PC-9 (cell line): ENCODE results near the gene RBMS1. TPM values are rescaled to one million over a fixed set of nuclear protein-coding genes. Genes with fewer than 3 reads are reported as not detected.

ENCODE experiments used
- BruUV-seq: library from RNA; stranded (reverse); fragments of 400-500 nt; replicated peaks from 2 replicates; lab custom pipeline; 2021; lab: Mats Ljungman, UMichigan
- CTCF ChIA-PET: fragments of 300-600 bp; sonication (Branson Sonifier 250); formaldehyde crosslinking; loops from one replicate; lab custom pipeline; 2022; ENCODE audit warnings: antibody characterized with exemption; lab: Charles Lee
- POLR2A ChIA-PET: fragments of 300-600 bp; sonication (Branson Sonifier 250); formaldehyde crosslinking; loops from one replicate; lab custom pipeline; 2022; ENCODE audit warnings: antibody characterized with exemption; ENCODE audit not compliant: unreplicated experiment; lab: Charles Lee
- DNase-seq, 2 experiments: peaks; one replicate each; pipeline versions ENCODE4 v3.0.0 to v3.0.0-alpha.2; 2015 to 2022; ENCODE audit warnings: mixed read lengths in 1 of 2
- H2AFZ ChIP-seq: fragments of 200-600 bp; sonication (generic); 2 replicates; pipeline ENCODE4 v1.8.1; 2017; ENCODE audit warnings: antibody characterized with exemption
- H3F3A ChIP-seq: fragments of 200-600 bp; sonication (generic); 2 replicates; pipeline ENCODE4 v1.8.1; 2017; ENCODE audit warnings: antibody characterized with exemption, mild to moderate bottlenecking, low read depth; ENCODE audit not compliant: insufficient read depth
- H3K27ac ChIP-seq: fragments of 200-600 bp; sonication (generic); 2 replicates; pipeline ENCODE4 v1.6.1; 2016; ENCODE audit warnings: mixed run types
- H3K27me3 ChIP-seq: fragments of 200-600 bp; sonication (generic); 2 replicates; pipeline ENCODE4 v1.6.1; 2016; ENCODE audit warnings: low read depth, mixed run types; ENCODE audit not compliant: insufficient read depth
- H3K36me3 ChIP-seq: fragments of 200-600 bp; sonication (generic); 2 replicates; pipeline ENCODE4 v1.6.1; 2016; ENCODE audit warnings: low read depth, mixed run types
- H3K4me1 ChIP-seq: fragments of 200-600 bp; sonication (generic); replicated peaks from 2 replicates; pipeline ENCODE4 v1.6.1; 2016; ENCODE audit warnings: mixed run types; ENCODE audit not compliant: insufficient read depth
- H3K4me2 ChIP-seq: fragments of 200-600 bp; sonication (generic); 2 replicates; pipeline ENCODE4 v1.6.1; 2017; ENCODE audit warnings: mixed run types
- H3K4me3 ChIP-seq: fragments of 200-600 bp; sonication (generic); 2 replicates; pipeline ENCODE4 v1.6.1; 2016; ENCODE audit warnings: mixed run types
- H3K79me2 ChIP-seq: fragments of 200-600 bp; sonication (generic); 2 replicates; pipeline ENCODE4 v1.6.1; 2017; ENCODE audit warnings: low read depth, mixed run types
- H3K9me2 ChIP-seq: fragments of 200-600 bp; sonication (generic); 2 replicates; pipeline ENCODE4 v1.8.1; 2017; ENCODE audit warnings: mild to moderate bottlenecking; ENCODE audit not compliant: insufficient read depth
- H3K9me3 ChIP-seq: fragments of 200-600 bp; sonication (generic); 2 replicates; pipeline ENCODE4 v1.8.1; 2016; ENCODE audit warnings: low read depth; ENCODE audit not compliant: insufficient read depth
- H4K20me1 ChIP-seq: fragments of 200-600 bp; sonication (generic); 2 replicates; pipeline ENCODE4 v1.8.1; 2017; ENCODE audit not compliant: insufficient read depth
- EZH2 ChIP-seq: fragments of 200-600 bp; sonication (generic); IDR thresholded peaks from 2 replicates; pipeline ENCODE4 v1.8.0; 2017; ENCODE audit warnings: antibody characterized with exemption, low read depth
- intact Hi-C: fragments of 100-400 bp; cut with micrococcal nuclease; formaldehyde crosslinking; loops from one replicate; pipeline ENCODE4 v1.10.0; 2022; ENCODE audit not compliant: unreplicated experiment
- total RNA-seq: library from RNA; stranded (reverse); gene quantifications from 2 replicates; pipeline ENCODE4 v1.2.3, GENCODE V29; 2021
- TF ChIP-seq, protein P1 (sequence below): fragments of 200-600 bp; sonication (generic); conservative IDR thresholded peaks from 2 replicates; pipeline ENCODE4 v1.6.1; 2017; ENCODE audit warnings: mixed run types, antibody characterized with exemption, mild to moderate bottlenecking, moderate library complexity

The RBMS1 gene
- total RNA-seq, 1 experiment from 2014 or later = 65.1 TPM

DNA sequence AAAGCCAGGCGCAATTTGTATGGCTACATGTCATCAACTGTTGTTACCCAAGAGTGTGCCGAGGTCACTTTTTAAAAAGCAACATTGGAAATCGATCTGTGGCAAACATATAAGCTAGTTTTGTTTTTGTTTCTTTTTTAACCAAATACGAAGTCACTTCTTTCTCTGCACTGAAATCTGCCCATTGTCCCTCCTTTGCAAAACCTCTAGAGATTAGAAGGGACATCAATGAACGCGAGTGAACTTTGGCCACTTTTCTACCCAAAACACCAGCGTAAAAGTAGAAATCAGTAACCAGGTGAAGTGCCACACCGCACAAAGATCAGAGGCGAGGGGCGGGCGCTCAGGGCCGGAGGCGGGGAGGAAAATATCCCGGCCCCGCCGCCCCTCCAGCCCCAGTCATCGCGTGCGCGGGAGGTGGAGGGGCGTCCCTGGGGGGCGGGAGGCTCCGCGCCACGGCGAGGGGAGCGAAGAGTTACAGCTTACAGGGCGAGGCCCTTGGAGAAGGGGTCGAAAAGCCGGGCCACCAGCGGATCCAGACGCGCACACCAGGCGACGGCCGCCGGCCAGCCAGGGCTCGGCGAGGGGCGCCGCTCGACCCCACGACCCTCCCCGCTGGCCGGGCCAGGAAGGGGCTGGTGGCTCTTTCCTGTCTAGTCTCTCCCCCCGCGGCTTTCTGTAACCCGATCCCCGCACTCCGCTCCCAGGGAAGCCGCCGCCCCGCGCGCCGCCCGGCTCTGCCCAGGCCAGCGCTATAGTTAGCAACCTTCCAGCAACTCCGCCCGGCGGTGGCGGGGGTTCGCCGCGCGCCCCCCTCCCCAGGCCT is 993 bp downstream of the RBMS1 start:
- ChIA-PET CTCF (no interaction called here), POLR2A (interaction anchor here (0.6 to 0.7 kb wide), 2 partner anchors 14 to 99 kb away, joined by 4 to 10 read pairs; no protein-coding TSS in a partner anchor)
- no peak for TF ChIP-seq EZH2
- TF ChIP-seq, protein P1, sequence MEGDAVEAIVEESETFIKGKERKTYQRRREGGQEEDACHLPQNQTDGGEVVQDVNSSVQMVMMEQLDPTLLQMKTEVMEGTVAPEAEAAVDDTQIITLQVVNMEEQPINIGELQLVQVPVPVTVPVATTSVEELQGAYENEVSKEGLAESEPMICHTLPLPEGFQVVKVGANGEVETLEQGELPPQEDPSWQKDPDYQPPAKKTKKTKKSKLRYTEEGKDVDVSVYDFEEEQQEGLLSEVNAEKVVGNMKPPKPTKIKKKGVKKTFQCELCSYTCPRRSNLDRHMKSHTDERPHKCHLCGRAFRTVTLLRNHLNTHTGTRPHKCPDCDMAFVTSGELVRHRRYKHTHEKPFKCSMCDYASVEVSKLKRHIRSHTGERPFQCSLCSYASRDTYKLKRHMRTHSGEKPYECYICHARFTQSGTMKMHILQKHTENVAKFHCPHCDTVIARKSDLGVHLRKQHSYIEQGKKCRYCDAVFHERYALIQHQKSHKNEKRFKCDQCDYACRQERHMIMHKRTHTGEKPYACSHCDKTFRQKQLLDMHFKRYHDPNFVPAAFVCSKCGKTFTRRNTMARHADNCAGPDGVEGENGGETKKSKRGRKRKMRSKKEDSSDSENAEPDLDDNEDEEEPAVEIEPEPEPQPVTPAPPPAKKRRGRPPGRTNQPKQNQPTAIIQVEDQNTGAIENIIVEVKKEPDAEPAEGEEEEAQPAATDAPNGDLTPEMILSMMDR = no peak
- Histone ChIP-seq H3K4me1 (peaks cover 38% of the 10 kb centered on the region), H3F3A (peaks cover 6% of the 10 kb centered on the region; the same call in 1 of the 2 replicates), H3K4me2 (peak overlapping the region; percentile 92), H3K9me2 (no peaks in the 10 kb centered on the region), H3K36me3 (no peaks in the 10 kb centered on the region), H2AFZ (peak overlapping the region; percentile 77), H3K4me3 (peak overlapping the region; percentile 85), H3K27ac (peak overlapping the region; percentile 73), H3K27me3 (no peaks in the 10 kb centered on the region), H3K79me2 (peaks cover 52% of the 10 kb centered on the region), H3K9me3 (no peaks in the 10 kb centered on the region), H4K20me1 (no peaks in the 10 kb centered on the region)
- peak; percentile 47 to 70 for DNase-seq
- intact Hi-C loops = loop anchor here (5.0 to 10.0 kb wide), 3 partner anchors 160 to 378 kb away; no protein-coding TSS in a partner anchor
- no TSS peak for BruUV-seq

DNA sequence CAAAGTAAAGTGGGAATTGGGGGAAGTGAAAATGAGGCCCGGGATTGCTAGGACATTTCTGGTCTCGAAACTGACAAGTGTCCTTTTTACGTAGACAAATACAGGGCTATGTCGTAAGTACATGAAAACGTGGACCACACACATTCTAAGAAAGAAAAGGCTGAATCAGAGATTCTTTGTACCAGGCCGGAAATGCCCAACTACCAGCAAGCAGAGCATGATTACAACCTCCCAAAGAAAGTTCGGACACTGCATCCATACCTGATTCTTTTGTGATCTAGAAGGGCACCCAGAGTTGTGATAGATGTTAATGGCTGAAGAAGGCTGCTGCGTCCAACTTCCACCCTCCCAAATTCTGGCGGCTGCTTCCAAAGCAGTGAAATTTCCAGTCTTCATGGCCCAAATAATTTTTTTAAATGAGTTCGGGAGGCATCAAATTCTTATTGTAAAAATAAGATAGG is 1.7 kb downstream of the RBMS1 start:
- H3K79me2 ChIP-seq = peaks cover 59% of the 10 kb centered on the region
- POLR2A ChIA-PET = interaction anchor here (0.6 to 0.7 kb wide), 2 partner anchors 129 to 380 kb away, joined by 6 to 8 read pairs; no protein-coding TSS in a partner anchor
- H3F3A ChIP-seq = peaks cover 6% of the 10 kb centered on the region; the same call in 1 of the 2 replicates
- intact Hi-C loops = loop anchor here (5.0 to 10.0 kb wide), 3 partner anchors 160 to 377 kb away; no protein-coding TSS in a partner anchor
- H3K4me3 ChIP-seq = peak overlapping the region; percentile 85
- H2AFZ ChIP-seq = peak overlapping the region; percentile 77
- peak overlapping the region; percentile 92 for H3K4me2 ChIP-seq
- H3K9me3 ChIP-seq = no peaks in the 10 kb centered on the region
- peaks cover 38% of the 10 kb centered on the region for H3K4me1 ChIP-seq
- BruUV-seq = TSS peak; percentile 48
- H3K36me3 ChIP-seq = no peaks in the 10 kb centered on the region
- H3K9me2 ChIP-seq = no peaks in the 10 kb centered on the region
- H4K20me1 ChIP-seq = no peaks in the 10 kb centered on the region
- H3K27ac ChIP-seq = peak overlapping the region; percentile 73
- peak in 1 of 2 experiments; percentile 10 for DNase-seq
- TF ChIP-seq, protein P1 = no peak
- TF ChIP-seq EZH2 = no peak
- CTCF ChIA-PET = no interaction called here
- no peaks in the 10 kb centered on the region for H3K27me3 ChIP-seq
